ENCODE data around the gene APLP2. TPM values are rescaled to one million over a fixed set of nuclear protein-coding genes. Genes with fewer than 3 reads are reported as not detected.

Gene APLP2
- total and polyA plus RNA-seq, 10 donors = 47.4 to 248 (median 181) TPM

DNA sequence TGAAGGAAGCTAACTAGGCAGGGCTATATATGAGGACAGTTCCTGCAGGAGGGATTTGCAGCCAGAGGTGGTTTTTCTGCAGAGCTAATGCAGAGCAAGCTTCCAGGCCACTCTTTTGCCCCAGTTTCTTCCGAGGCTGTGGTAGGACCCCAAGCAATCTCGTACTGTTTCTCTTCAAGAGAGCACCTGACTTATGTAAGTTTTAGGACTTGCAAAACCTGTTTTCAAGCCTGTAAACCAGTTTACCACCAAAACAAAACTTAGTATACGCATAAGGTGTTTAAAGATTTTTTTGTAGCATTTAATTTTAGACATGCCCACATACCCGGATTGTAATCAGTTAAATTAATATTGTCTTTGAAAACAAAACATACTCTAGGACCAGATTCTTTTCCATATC lies 7.7 kb upstream of the APLP2 start:
- H3K36me3 ChIP-seq = no peaks in the 10 kb centered on the region
- H3K27me3 ChIP-seq (replicated peaks in 1 of 7) = peaks cover 0 to 28% (median 0%) of the 10 kb centered on the region in 7 donors
- H3K4me3 ChIP-seq = no peak overlapping the region
- TF ChIP-seq POLR2A (IDR thresholded peaks at IDR 0.05) (no peak), POLR2AphosphoS5 (IDR thresholded peaks at IDR 0.05) (no peak)
- TF ChIP-seq, protein P1, sequence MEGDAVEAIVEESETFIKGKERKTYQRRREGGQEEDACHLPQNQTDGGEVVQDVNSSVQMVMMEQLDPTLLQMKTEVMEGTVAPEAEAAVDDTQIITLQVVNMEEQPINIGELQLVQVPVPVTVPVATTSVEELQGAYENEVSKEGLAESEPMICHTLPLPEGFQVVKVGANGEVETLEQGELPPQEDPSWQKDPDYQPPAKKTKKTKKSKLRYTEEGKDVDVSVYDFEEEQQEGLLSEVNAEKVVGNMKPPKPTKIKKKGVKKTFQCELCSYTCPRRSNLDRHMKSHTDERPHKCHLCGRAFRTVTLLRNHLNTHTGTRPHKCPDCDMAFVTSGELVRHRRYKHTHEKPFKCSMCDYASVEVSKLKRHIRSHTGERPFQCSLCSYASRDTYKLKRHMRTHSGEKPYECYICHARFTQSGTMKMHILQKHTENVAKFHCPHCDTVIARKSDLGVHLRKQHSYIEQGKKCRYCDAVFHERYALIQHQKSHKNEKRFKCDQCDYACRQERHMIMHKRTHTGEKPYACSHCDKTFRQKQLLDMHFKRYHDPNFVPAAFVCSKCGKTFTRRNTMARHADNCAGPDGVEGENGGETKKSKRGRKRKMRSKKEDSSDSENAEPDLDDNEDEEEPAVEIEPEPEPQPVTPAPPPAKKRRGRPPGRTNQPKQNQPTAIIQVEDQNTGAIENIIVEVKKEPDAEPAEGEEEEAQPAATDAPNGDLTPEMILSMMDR (IDR thresholded peaks at IDR 0.05 in 8 of 11, conservative IDR thresholded peaks at IDR 0.05 in 3 of 11) = no peak
- intact Hi-C loops (cut with DNase I; ENCODE audit: low total_unique reads) = no loop called here
- no peak overlapping the region for H3K27ac ChIP-seq
- H3K4me1 ChIP-seq = peaks cover 0 to 10% (median 0%) of the 10 kb centered on the region in 6 donors
- WGBS, 5 donors = 80 to 92% (median 88%) methylated on average over 4 of the region's 4 CpGs
- H3K9me3 ChIP-seq = no peaks in the 10 kb centered on the region
- DNase-seq = no peak

DNA sequence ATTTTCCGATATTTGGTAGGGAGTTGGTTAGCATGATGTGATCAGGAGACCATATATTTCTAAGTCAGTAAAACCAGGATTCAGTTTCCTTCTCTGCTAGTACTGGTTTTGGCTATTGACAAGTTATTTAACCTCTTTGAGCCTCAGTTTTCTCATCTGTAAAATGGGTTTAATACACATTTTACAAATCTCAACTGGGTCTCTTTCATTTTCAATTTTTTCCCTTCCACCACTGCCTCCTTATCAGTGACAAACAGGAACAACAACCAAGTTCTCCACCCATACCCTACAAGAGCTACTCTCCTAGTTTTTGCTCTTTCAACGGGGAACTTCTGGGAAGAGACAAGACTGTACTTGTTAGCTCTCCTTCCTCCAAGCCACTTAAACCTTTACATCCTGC lies 6.2 kb upstream of the APLP2 start:
- peaks cover 2 to 15% (median 3%) of the 10 kb centered on the region in 6 donors for H3K4me1 ChIP-seq
- no peak overlapping the region for H3K27ac ChIP-seq
- TF ChIP-seq POLR2AphosphoS5 (IDR thresholded peaks at IDR 0.05) = no peak
- TF ChIP-seq, protein P1 (IDR thresholded peaks at IDR 0.05 in 8 of 11, conservative IDR thresholded peaks at IDR 0.05 in 3 of 11) = no peak
- TF ChIP-seq POLR2A (IDR thresholded peaks at IDR 0.05) = no peak
- WGBS, 5 donors = 74 to 83% (median 77%) methylated on average over 2 of the region's 2 CpGs
- DNase-seq = no peak
- H3K9me3 ChIP-seq = no peaks in the 10 kb centered on the region
- no peaks in the 10 kb centered on the region for H3K36me3 ChIP-seq
- no peak overlapping the region for H3K4me3 ChIP-seq
- intact Hi-C loops (cut with DNase I; ENCODE audit: low total_unique reads) = no loop called here
- H3K27me3 ChIP-seq (replicated peaks in 1 of 7) = peaks cover 0 to 27% (median 0%) of the 10 kb centered on the region in 7 donors

DNA sequence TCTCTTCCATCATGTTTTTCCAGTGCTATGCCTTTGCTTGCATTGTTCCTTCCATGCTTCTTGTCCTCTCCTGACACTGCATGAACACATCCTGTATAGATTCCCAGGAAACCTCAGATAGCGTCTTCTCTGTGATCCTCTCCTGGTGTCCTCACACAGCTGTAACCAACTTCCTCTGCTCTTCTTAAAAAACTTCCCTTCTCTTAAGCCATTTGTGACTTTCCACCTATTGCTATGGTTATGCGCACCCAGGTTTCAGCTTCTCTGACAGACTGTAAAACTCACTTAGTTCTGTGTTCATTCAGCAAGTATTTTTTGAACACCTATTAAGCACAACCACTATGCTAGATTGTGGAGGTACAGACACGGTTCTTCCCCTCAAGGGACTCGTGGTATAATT lies 5.1 kb upstream of the APLP2 start:
- TF ChIP-seq POLR2A (IDR thresholded peaks at IDR 0.05) (no peak), POLR2AphosphoS5 (IDR thresholded peaks at IDR 0.05) (no peak)
- TF ChIP-seq, protein P1 (IDR thresholded peaks at IDR 0.05 in 8 of 11, conservative IDR thresholded peaks at IDR 0.05 in 3 of 11) = no peak
- 34 to 51% (median 41%) methylated on average over 3 to 4 of the region's 4 CpGs for WGBS, 5 donors
- peaks cover 0 to 15% (median 0%) of the 10 kb centered on the region in 7 donors for H3K27me3 ChIP-seq (replicated peaks in 1 of 7)
- H3K9me3 ChIP-seq = no peaks in the 10 kb centered on the region
- no peak overlapping the region for H3K27ac ChIP-seq
- intact Hi-C loops (cut with DNase I; ENCODE audit: low total_unique reads) = no loop called here
- no peaks in the 10 kb centered on the region for H3K36me3 ChIP-seq
- H3K4me3 ChIP-seq = no peak overlapping the region
- no peak for DNase-seq
- H3K4me1 ChIP-seq = peaks cover 5 to 22% (median 8%) of the 10 kb centered on the region in 6 donors

DNA sequence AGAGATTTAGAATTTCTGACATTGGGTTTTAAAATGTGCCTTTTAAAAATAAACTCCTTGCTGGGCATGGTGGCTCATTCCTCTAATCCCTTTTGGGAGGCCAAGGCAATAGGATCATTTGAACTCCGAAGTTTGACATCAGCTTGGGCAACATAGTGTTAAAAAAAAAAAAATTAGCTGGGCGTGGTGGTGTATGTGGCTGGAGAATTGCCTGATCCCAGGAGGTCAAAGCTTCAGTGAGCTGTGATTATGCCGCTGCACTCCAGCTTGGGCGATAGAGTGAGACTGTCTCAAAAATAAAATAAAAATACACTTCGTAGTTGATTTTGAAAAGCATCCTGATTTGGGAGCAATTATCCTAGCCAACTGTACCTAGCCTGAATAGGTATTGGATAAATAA lies 3.4 kb upstream of the APLP2 start:
- H3K4me3 ChIP-seq = no peak overlapping the region
- no peaks in the 10 kb centered on the region for H3K36me3 ChIP-seq
- no peaks in the 10 kb centered on the region for H3K9me3 ChIP-seq
- TF ChIP-seq, protein P1 (IDR thresholded peaks at IDR 0.05 in 8 of 11, conservative IDR thresholded peaks at IDR 0.05 in 3 of 11) = no peak
- TF ChIP-seq POLR2A (IDR thresholded peaks at IDR 0.05) = no peak
- no peak for TF ChIP-seq POLR2AphosphoS5 (IDR thresholded peaks at IDR 0.05)
- 67 to 85% (median 74%) methylated on average over 5 of the region's 5 CpGs for WGBS, 5 donors
- peaks cover 8 to 31% (median 13%) of the 10 kb centered on the region in 6 donors for H3K4me1 ChIP-seq
- intact Hi-C loops (cut with DNase I; ENCODE audit: low total_unique reads) = no loop called here
- DNase-seq = no peak
- H3K27me3 ChIP-seq (replicated peaks in 1 of 7) = peaks cover 0 to 6% (median 0%) of the 10 kb centered on the region in 7 donors
- no peak overlapping the region for H3K27ac ChIP-seq
